Measurements from ENCODE around the gene RBAK.
"Not testable (repeated sequence)": the region's sequence is repeated elsewhere in the genome, so short reads cannot be mapped to it uniquely, and the experiment has no call there.

Gene RBAK

GRCh38 chr7:5045558-5046396 lies at the start of gene RBAK:
Gene RBAK (plus strand): TSS chr7:5045860. CDS start chr7:5048077, 2,217 bp downstream.
- peak within 1 kb of the TSS; percentile 73 for H3K9ac ChIP-seq (ENCODE audit: low read length)
- H3K9me3 ChIP-seq (ENCODE audit: control insufficient read depth, low read length), result no peaks in the 10 kb centered on the region
- H3K4me1 ChIP-seq (ENCODE audit: control insufficient read depth, insufficient read depth, low read length), result peaks cover 5% of the 10 kb centered on the region
- peak within 1 kb of the TSS; percentile 56 for H3K4me3 ChIP-seq (ENCODE audit: low read length)
- peaks cover 3% of the 10 kb centered on the region for H3K27me3 ChIP-seq (ENCODE audit: control insufficient read depth, insufficient read depth, low read length)
- H3K36me3 ChIP-seq (ENCODE audit: control insufficient read depth, insufficient read depth, low read length), result no peaks in the 10 kb centered on the region

GRCh38 chr7:4996696-4997222 lies 48.9 kb upstream of the RBAK start:
- Histone ChIP-seq H3K36me3 (ENCODE audit: control insufficient read depth, insufficient read depth, low read length) (no peaks in the 10 kb centered on the region), H3K4me1 (ENCODE audit: control insufficient read depth, insufficient read depth, low read length) (no peaks in the 10 kb centered on the region), H3K9me3 (ENCODE audit: control insufficient read depth, low read length) (no peaks in the 10 kb centered on the region), H3K4me3 (ENCODE audit: low read length) (no peak overlapping the region), H3K9ac (ENCODE audit: low read length) (no peak overlapping the region), H3K27me3 (ENCODE audit: control insufficient read depth, insufficient read depth, low read length) (no peaks in the 10 kb centered on the region)

- Histone ChIP-seq H3K4me1 (ENCODE audit: control insufficient read depth, insufficient read depth, low read length) (no peaks in the 10 kb centered on the region), H3K9ac (ENCODE audit: low read length) (no peak overlapping the region), H3K4me3 (ENCODE audit: low read length) (no peak overlapping the region), H3K9me3 (ENCODE audit: control insufficient read depth, low read length) (no peaks in the 10 kb centered on the region), H3K36me3 (ENCODE audit: control insufficient read depth, insufficient read depth, low read length) (no peaks in the 10 kb centered on the region), H3K27me3 (ENCODE audit: control insufficient read depth, insufficient read depth, low read length) (no peaks in the 10 kb centered on the region)
Measured at GRCh38 chr7:4998244-4998643, 47.4 kb upstream of the RBAK start.

- no peaks in the 10 kb centered on the region for H3K9me3 ChIP-seq (ENCODE audit: control insufficient read depth, low read length)
- H3K4me1 ChIP-seq (ENCODE audit: control insufficient read depth, insufficient read depth, low read length), result no peaks in the 10 kb centered on the region
- no peak overlapping the region for H3K9ac ChIP-seq (ENCODE audit: low read length)
- H3K36me3 ChIP-seq (ENCODE audit: control insufficient read depth, insufficient read depth, low read length), result no peaks in the 10 kb centered on the region
- H3K4me3 ChIP-seq (ENCODE audit: low read length), result no peak overlapping the region
- no peaks in the 10 kb centered on the region for H3K27me3 ChIP-seq (ENCODE audit: control insufficient read depth, insufficient read depth, low read length)
Measured at GRCh38 chr7:4998910-4999309, 46.8 kb upstream of the RBAK start.

GRCh38 chr7:4999369-4999950 lies 46.2 kb upstream of the RBAK start:
- Histone ChIP-seq H3K36me3 (ENCODE audit: control insufficient read depth, insufficient read depth, low read length) (no peaks in the 10 kb centered on the region), H3K4me1 (ENCODE audit: control insufficient read depth, insufficient read depth, low read length) (no peaks in the 10 kb centered on the region)

GRCh38 chr7:5001003-5001402 lies 44.7 kb upstream of the RBAK start:
- Histone ChIP-seq H3K27me3 (ENCODE audit: control insufficient read depth, insufficient read depth, low read length) (no peaks in the 10 kb centered on the region), H3K9me3 (ENCODE audit: control insufficient read depth, low read length) (no peaks in the 10 kb centered on the region), H3K9ac (ENCODE audit: low read length) (no peak overlapping the region), H3K36me3 (ENCODE audit: control insufficient read depth, insufficient read depth, low read length) (no peaks in the 10 kb centered on the region), H3K4me3 (ENCODE audit: low read length) (no peak overlapping the region), H3K4me1 (ENCODE audit: control insufficient read depth, insufficient read depth, low read length) (no peaks in the 10 kb centered on the region)

More at GRCh38 chr7:4999369-4999950, 46.2 kb upstream of the RBAK start:
- Histone ChIP-seq H3K9ac (ENCODE audit: low read length) (no peak overlapping the region), H3K9me3 (ENCODE audit: control insufficient read depth, low read length) (no peaks in the 10 kb centered on the region), H3K4me3 (ENCODE audit: low read length) (no peak overlapping the region), H3K27me3 (ENCODE audit: control insufficient read depth, insufficient read depth, low read length) (no peaks in the 10 kb centered on the region)

- no peak overlapping the region for H3K4me3 ChIP-seq (ENCODE audit: low read length)
- H3K27me3 ChIP-seq (ENCODE audit: control insufficient read depth, insufficient read depth, low read length), result no peaks in the 10 kb centered on the region
- no peaks in the 10 kb centered on the region for H3K4me1 ChIP-seq (ENCODE audit: control insufficient read depth, insufficient read depth, low read length)
- no peaks in the 10 kb centered on the region for H3K36me3 ChIP-seq (ENCODE audit: control insufficient read depth, insufficient read depth, low read length)
- no peaks in the 10 kb centered on the region for H3K9me3 ChIP-seq (ENCODE audit: control insufficient read depth, low read length)
- H3K9ac ChIP-seq (ENCODE audit: low read length), result no peak overlapping the region
Measured at GRCh38 chr7:5001911-5002310, 43.7 kb upstream of the RBAK start.

- H3K9me3 ChIP-seq (ENCODE audit: control insufficient read depth, low read length), result no peaks in the 10 kb centered on the region
- no peaks in the 10 kb centered on the region for H3K4me1 ChIP-seq (ENCODE audit: control insufficient read depth, insufficient read depth, low read length)
- H3K9ac ChIP-seq (ENCODE audit: low read length), result no peak overlapping the region
- H3K36me3 ChIP-seq (ENCODE audit: control insufficient read depth, insufficient read depth, low read length), result no peaks in the 10 kb centered on the region
- no peak overlapping the region for H3K4me3 ChIP-seq (ENCODE audit: low read length)
- H3K27me3 ChIP-seq (ENCODE audit: control insufficient read depth, insufficient read depth, low read length), result no peaks in the 10 kb centered on the region
Measured at GRCh38 chr7:5005066-5005465, 40.6 kb upstream of the RBAK start.

GRCh38 chr7:5012985-5013384 lies 32.7 kb upstream of the RBAK start:
- Histone ChIP-seq H3K4me1 (ENCODE audit: control insufficient read depth, insufficient read depth, low read length) (no peaks in the 10 kb centered on the region), H3K9me3 (ENCODE audit: control insufficient read depth, low read length) (no peaks in the 10 kb centered on the region), H3K4me3 (ENCODE audit: low read length) (no peak overlapping the region), H3K27me3 (ENCODE audit: control insufficient read depth, insufficient read depth, low read length) (no peaks in the 10 kb centered on the region), H3K9ac (ENCODE audit: low read length) (no peak overlapping the region), H3K36me3 (ENCODE audit: control insufficient read depth, insufficient read depth, low read length) (no peaks in the 10 kb centered on the region)

- H3K9ac ChIP-seq (ENCODE audit: low read length); H3K9me3 ChIP-seq (ENCODE audit: control insufficient read depth, low read length); H3K27me3 ChIP-seq (ENCODE audit: control insufficient read depth, insufficient read depth, low read length); H3K36me3 ChIP-seq (ENCODE audit: control insufficient read depth, insufficient read depth, low read length); H3K4me3 ChIP-seq (ENCODE audit: low read length); H3K4me1 ChIP-seq (ENCODE audit: control insufficient read depth, insufficient read depth, low read length): not testable (repeated sequence)
Measured at GRCh38 chr7:5015936-5016335, 29.7 kb upstream of the RBAK start.

- not testable (repeated sequence) for H3K4me3 ChIP-seq (ENCODE audit: low read length); H3K9me3 ChIP-seq (ENCODE audit: control insufficient read depth, low read length); H3K4me1 ChIP-seq (ENCODE audit: control insufficient read depth, insufficient read depth, low read length)
Measured at GRCh38 chr7:5017626-5018025, 28.0 kb upstream of the RBAK start.

GRCh38 chr7:5020098-5020497 lies 25.6 kb upstream of the RBAK start:
- no peak overlapping the region for H3K4me3 ChIP-seq (ENCODE audit: low read length)
- no peaks in the 10 kb centered on the region for H3K4me1 ChIP-seq (ENCODE audit: control insufficient read depth, insufficient read depth, low read length)
- H3K27me3 ChIP-seq (ENCODE audit: control insufficient read depth, insufficient read depth, low read length), result no peaks in the 10 kb centered on the region
- no peak overlapping the region for H3K9ac ChIP-seq (ENCODE audit: low read length)
- no peaks in the 10 kb centered on the region for H3K9me3 ChIP-seq (ENCODE audit: control insufficient read depth, low read length)
- no peaks in the 10 kb centered on the region for H3K36me3 ChIP-seq (ENCODE audit: control insufficient read depth, insufficient read depth, low read length)

More at GRCh38 chr7:5017626-5018025, 28.0 kb upstream of the RBAK start:
- not testable (repeated sequence) for H3K36me3 ChIP-seq (ENCODE audit: control insufficient read depth, insufficient read depth, low read length); H3K27me3 ChIP-seq (ENCODE audit: control insufficient read depth, insufficient read depth, low read length); H3K9ac ChIP-seq (ENCODE audit: low read length)
